GM19438 (cell line): ENCODE results near the gene DLK1.

Source experiments
- ATAC-seq: cut with Tn5 transposase; IDR thresholded peaks from one replicate; pipeline ENCODE4 v1.9.1; 2021; ENCODE audit warnings: low read depth; ENCODE audit not compliant: unreplicated experiment

Gene DLK1

DNA sequence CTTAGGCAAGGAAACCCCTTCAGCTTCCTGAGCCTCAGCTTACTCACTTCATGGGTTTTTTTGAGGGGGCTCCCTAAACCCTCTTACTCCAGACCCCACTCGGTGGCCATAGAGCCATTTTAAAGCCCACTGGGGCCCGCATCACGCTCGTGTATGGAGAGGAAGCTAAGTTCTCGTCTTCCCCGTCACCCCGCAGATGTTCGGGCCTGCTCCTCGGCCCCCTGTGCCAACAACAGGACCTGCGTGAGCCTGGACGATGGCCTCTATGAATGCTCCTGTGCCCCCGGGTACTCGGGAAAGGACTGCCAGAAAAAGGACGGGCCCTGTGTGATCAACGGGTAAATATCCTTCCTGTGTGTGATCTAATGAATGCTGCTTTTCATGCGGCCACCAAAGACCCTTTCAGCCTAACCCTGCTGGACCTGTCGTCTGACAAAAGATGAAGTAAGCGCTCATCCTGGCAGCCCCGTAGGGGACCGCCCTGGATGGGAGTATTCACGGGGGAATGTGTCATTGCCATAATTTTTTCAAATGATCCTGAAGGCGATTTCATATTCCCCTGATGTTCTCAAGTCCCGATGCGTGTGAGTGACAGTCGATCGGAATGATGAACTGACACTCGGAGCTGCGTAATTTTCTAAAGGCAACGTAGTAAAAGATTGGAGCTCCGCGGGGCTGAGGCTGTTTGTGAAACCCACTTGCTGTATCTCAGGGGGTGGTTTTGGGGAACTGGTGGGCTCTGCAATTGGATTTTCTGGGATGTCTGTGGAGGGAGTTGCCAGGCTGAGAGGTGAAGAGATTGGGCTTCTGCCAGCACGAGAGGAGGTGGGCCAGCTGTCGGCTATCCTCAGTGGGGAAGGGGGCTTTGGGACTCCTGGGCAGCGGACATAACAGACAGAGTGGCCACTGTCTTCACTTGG, 5.4 kb downstream of the DLK1 start:
- no peak for ATAC-seq

DNA sequence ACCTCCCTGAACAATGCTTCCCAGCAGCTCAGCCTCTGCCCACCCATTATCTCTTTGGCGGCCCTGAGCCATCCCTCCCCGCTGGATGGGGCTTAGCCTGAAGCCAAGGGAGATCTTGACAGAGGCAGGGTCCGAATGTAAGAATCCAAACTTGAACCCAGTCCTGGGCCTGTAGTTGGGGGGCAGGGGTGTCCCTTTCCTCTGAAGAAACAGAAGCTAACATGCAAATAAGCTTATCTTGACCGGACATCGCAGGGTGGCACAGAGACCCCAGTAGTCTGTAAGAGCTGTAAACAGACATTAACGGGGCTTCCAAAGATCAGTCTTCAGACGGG, 6.0 kb downstream of the DLK1 start:
- ATAC-seq, result no peak

DNA sequence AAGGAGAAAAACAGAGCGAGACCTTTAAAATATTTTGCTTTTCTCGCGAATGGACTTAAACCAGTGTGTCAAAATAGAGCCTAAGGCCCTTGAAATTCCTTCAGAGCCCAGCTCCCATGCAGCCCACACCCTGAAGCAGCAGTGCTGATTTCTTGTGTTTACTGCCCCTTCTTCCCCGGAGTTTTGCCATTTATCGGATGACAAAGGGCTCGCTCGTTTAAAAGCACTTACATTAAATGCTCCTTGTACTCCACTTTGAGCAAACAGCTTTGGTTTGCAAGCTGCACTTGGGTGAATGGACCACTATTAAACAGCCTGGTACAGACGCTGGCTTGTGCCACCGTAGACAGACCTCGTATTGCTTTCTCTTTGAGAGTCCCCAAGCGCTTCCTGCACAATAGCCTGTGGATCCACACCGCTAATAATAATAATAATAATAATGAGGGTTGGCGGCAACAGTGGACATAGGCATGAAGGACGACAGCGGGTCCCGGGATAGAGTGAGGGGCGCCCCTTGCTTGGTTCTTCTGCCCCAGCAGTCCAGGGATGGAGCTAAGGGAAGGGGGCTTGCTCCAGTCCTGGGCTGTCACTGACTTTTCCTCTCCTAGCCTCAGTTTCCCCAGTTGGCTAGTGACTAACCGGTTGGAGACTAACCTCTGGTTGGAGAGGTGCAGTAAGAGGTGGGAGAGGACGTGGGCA, 6.6 kb downstream of the DLK1 start:
- ATAC-seq, result no peak

DNA sequence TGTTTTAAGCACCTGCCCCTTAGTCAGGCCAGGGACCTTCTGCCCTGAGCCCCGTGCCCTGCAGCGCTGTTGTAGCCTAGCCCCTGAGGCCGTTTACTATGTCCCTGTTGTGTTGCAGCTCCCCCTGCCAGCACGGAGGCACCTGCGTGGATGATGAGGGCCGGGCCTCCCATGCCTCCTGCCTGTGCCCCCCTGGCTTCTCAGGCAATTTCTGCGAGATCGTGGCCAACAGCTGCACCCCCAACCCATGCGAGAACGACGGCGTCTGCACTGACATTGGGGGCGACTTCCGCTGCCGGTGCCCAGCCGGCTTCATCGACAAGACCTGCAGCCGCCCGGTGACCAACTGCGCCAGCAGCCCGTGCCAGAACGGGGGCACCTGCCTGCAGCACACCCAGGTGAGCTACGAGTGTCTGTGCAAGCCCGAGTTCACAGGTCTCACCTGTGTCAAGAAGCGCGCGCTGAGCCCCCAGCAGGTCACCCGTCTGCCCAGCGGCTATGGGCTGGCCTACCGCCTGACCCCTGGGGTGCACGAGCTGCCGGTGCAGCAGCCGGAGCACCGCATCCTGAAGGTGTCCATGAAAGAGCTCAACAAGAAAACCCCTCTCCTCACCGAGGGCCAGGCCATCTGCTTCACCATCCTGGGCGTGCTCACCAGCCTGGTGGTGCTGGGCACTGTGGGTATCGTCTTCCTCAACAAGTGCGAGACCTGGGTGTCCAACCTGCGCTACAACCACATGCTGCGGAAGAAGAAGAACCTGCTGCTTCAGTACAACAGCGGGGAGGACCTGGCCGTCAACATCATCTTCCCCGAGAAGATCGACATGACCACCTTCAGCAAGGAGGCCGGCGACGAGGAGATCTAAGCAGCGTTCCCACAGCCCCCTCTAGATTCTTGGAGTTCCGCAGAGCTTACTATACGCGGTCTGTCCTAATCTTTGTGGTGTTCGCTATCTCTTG, 7.6 kb downstream of the DLK1 start:
- no peak for ATAC-seq

DNA sequence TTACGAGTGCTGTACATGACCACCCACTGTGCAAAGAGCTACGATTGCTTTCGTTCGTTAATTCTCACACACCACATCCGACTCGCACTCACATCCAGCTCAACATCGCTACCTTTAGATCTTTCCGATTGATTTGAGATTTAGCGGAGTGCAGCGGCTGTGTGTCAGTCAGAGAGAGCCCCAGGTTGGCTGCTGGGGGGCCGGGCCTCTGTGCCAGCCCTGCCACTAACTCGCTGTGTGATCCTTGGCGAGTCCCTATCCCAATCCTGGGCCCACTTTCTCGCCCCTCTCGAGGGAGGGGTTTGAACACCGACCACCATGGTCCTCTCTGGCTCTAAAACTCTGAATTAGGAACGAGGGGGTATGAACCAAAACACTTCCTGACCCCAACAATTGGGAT, 8.6 kb downstream of the DLK1 start:
- no peak for ATAC-seq

DNA sequence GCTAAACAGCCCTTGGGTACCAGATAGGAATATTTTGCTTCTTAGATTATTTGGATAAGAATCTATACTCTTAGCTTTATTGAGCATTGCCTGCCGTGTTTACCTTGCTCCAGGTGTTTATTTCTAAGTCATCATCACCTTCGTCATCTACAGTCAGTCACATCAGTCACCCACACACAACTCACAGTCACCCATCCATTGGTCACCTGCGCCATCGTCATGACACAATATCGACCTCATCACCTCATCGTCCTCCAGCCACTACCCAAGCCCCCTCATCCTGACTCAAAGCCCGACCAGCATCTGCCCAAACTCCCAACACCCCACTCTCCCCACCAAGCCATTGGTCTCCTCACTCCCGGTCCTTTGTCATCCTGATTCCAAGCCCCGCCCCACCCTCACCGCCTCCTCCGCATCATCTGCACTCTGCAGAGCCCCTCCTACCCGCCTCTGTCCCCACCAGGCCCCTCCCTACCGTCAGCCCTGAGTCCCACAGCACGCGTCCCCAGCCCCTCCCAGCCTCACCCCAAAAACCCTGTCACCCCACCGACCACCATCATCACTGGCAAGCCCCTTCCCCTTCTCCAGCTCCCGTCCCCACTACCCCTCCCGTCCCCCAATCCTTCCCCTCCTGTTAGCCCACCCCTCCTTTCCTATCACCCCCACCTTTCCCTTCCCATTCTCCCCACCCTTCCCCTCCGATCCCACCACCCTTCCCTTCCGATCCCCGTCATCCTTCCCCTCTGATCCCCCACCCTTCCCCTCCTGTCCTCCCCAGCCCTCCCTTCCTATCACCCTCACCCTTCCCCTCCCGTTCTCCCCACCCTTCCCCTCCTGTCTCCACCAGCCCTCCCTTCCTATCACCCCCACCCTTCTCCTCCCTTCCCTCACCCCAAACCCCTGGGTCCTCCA, 9.8 kb downstream of the DLK1 start:
- no peak for ATAC-seq

DNA sequence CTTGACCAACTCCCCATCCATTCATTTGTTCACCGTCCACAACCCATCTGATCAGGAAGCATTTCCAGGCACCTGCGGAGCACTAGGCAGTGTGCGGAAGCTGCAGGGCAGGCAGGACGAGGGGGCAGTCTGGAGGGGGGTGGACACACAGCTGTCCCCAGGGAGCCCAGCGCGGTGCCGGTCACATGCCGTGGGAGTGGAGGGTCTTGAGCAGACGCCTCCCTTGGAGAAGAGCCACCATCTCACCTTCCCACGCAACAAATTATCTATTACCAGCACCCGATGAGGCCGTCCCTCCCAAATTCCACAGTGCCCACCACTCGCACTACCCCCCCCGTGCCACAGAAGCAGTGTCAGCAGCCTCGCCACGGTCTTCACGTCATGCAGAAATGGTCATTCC, 10.8 kb downstream of the DLK1 start:
- no peak for ATAC-seq

DNA sequence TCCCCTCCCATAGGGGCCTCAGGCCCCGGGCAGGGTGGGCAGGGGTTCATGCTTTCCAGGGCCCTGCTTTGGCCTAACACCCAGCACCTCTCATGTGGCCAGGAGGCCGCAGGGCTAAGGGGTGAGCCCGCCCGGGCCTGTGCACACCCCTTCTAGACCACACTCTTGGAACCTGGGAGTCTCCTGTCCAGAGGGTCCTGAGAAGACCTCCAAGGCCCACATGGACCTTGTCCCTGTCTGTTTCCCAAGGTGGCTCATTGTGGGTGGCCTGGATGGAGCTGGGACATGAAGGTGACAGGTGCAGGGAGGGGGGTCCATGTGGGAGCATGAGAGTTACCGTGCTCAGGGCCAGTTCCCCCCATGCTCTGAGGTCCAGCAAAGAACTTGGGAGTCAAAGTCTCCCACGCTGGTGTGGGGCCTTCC, 11.6 kb downstream of the DLK1 start:
- ATAC-seq, result no peak

DNA sequence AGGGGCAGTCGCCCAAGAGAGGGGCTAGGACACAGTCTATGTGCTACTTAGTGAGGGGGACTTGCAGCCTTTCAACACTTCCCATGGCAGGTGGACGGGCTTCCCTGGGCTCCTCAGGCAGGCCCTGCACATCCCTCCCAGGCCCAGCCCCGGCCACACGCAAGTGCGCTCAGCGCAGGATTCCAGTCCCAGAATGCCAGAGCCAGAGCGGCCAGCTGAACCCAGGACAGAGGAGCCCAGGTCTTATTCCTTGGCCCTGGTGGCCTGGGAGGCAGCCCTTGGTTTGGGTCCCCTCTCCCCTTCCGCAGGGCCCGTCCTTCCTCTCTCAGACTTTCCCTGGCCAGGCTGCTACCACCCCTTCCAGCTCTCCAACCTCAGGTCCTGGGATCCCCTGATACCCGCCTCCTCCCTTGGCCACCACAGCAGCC, 12.0 kb downstream of the DLK1 start:
- ATAC-seq, result no peak

DNA sequence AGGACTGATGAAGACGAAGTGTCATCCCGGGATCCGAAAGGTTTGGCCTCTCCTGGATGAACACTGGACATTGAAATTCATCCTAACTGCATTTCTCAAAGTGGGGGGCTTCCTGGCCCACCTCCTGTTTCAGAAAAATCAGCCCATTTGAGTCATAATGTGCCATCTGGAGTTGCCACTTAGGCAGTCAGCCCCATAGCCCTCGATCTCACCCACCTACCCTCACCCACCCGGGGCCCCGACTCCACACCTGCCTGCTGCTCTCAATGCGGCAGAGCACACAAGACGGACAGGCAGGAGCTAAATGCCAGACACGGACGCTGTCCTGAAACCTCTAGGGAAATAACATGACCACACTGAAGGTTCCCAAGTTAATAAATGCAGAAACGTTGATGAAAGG, 12.6 kb downstream of the DLK1 start:
- ATAC-seq, result no peak

DNA sequence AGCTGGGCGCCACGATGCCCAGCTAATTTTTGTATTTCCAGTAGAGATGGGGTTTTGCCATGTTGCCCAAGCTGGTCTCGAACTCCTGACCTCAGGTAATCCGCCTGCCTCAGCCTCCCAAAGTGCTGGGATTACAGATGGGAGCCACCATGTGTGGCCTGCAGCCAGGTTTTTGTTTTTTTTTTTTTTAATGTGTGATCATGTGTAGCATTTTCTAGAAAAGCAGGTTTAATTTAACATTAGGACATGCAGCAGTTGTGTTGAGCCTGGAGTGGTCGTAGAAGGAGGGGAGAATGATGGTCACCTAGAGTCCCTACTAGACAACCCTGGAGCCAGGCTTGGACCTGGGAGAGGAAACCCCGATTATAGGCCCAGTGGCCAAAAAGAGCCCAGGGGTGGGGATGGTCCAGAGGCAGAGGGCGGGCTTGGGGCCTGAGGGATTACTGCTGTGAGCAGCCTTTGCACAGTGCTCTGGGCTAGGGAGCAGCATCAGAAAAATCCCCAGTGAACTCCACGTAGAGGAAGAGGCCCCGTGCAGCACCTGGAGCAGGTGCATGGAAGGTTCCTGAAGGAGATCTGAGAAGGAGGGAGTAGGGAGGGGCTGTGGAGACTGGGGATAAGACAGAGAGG, 13.6 kb downstream of the DLK1 start:
- no peak for ATAC-seq

DNA sequence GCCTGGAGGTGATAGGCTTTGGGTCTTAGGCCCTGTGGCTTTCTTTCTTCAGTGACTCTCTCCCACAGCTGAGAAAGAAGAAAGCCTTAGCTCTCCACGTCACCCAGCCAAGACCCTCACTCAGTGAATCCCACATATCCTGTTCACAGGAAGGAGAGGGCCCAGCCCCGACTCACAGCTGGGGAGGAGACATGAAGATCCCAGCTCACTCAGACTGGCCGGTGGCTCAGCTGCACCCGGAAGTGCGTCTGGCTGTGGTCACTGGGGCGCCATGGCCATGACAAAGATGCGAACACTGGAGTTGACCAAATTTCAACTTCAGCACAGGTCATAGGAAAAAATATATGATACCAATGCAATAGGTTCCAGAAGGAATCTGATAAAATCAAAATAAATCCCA, 14.2 kb downstream of the DLK1 start:
- no peak for ATAC-seq

DNA sequence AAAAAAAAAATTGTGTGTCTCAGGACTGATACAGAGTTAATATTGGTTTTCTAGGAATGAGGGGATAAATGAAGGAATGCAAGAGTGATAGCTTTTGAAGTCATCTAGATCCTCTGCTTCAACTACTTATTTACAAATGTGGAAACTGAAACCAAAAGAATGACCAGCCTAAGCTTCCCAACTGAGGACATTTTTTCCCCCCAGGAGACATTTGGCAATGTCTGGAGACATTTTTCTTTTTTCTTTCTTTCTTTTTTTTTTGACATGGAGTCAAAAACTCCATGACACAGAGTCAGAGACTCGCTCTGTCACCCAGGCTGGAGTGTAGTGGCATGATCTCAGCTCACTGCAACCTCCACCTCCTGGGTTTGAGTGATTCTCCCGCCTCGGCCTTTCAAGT, 15.3 kb downstream of the DLK1 start:
- ATAC-seq, result no peak

DNA sequence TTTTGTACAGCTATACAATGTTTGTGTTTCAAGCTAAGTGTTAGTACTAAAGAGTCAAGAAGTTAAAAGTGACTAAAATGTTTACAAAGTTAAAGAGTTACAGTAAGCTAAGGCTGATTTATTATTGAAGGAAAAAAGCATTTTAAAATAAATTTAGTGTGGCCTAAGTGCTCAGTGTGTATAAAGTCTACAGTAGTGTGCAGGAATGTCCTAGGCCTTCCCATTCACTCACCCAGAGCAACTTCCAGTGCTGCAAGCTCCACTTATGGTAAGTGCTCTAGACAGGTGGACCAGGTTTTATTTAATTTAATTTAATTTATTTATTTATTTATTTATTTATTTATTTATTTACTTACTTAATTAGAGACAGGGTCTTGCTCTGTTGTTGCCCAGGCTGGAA, 19.6 kb downstream of the DLK1 start:
- no peak for ATAC-seq

DNA sequence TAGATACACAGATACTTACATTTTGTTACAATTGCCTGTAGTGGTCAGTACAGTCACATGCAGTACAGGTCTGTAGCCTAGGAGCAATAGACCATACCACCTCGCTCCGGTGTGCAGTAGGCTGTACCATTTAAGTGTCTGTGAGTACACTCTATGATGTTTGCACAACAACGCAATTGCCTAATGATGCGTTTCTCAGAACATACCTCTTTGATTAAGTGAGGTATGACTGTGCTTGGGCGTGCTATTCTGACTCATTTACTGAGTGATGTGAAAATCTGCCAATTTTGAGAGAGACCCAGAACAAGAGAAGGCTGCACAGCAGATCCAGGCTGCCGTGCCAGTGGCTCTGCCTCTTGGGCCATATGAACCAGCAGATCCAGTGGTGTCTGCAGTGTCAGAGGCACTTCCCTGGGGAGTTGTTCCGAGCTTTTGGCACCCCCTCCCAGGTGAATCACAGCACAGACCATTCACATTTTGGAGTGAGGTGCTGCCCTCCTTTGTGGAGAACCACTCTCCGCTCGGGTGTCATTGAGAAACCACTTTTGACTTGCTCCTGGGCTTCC, 20.4 kb downstream of the DLK1 start:
- ATAC-seq, result no peak

DNA sequence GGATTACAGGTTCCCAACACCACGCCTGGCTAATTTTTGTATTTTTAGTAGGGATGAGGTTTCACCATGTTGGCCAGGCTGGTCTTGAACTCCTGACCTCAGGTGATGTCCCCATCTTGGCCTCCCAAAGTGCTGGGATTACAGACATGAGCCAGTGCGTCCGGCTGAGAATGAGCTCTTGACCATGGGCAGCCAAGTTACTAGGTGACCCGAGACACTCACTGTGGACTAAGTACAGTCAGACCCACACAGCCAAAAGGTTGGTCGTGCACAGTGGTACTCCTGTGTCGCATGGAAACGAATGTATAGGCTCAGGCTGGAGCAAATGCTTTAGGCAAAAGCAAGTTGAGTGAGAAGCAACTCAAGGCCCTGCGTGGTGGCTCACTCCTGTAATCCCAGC, 21.0 kb downstream of the DLK1 start:
- ATAC-seq, result no peak

DNA sequence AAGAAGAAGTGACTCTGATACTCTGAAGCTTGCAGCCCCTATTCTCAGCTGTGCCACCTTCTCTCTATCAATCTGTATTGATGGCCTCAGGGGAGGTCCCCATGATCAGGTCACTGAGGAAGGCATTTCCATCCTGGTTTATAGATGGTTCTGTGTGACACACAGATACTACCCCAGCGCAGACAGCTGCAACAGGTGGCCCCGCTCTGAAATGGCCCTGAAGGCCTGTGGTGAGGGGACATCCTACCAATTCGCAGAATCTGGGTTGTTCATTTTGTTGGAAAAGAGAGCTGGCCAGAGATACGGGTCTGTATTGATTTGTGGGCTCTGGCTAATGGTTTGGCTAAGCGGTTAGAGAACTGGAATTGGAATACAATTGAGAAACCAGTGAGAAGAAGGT, 21.7 kb downstream of the DLK1 start:
- ATAC-seq, result no peak

DNA sequence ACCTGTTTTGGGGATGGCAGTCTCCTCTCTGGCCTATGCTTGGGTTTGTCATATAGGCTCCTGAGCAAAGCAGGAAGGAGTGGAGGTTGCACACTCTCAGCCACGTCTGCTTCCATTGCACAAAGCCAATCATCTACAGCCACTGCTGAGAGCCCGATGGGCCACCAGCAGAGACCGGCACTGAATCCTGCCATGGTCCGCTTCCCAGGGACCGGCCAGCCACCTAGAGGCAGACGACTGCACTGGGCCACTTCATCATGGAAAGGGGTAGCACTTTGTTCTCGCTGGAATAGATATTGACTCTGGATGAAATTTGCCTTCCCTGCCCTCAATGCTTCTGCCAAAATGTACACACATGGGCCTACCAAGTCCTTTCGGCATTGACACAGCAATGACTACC, 22.3 kb downstream of the DLK1 start:
- no peak for ATAC-seq

DNA sequence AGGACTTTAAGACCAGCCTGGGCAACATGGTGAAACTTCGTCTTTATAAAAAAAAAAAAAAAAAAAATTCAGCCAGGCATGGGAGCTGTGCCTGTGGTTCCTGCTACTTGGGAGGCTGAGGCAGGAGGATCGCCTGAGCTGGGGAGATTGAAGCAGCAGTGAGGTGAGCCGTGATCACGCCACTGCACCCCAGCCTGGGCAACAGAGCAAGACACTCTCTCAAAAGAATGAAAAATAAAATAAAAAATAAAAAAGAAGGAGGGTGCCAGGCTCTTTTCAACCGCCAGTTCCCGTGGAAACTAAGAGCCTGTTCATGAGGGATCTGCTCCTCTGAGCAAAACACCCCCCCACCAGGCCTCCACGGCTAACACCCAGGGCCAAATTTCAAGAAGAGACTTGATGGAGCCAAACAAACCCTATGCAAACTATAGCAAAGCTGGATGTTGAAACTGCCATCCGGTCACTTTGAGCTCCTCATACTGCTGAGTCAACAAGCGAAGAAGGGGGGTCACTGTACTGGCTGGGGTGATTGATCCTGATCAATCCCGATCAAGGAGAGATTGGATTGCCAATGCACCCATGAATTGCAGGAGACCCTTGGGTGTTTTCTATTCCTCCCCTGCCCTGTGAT, 23.4 kb downstream of the DLK1 start:
- ATAC-seq, result no peak
